Transverse colon (tissue), 4 donors: Measurements from ENCODE around the gene FKBP9. TPM values are rescaled to one million over a fixed set of nuclear protein-coding genes. Genes with fewer than 3 reads are reported as not detected.
A peak's percentile ranks its signal among the peaks of the same experiment; 100 is the strongest.
"Not testable (repeated sequence)": the region's sequence is repeated elsewhere in the genome, so short reads cannot be mapped to it uniquely, and the experiment has no call there.

ENCODE experiments used
- DNase-seq: peaks from one replicate; pipeline ENCODE4 v3.0.0-alpha.2; 2019
- H3K27ac ChIP-seq, 4 donors: fragments of 200-600 bp; sonication (generic); 2 replicates each; pipeline ENCODE4 v1.5.1; 2016 to 2018; ENCODE audit warnings: inconsistent platforms in 4 of 4
- H3K27me3 ChIP-seq: fragments of 200-600 bp; sonication (generic); 2 replicates; pipeline ENCODE4 v1.5.1; 2017; ENCODE audit warnings: inconsistent platforms
- H3K36me3 ChIP-seq, 4 donors: fragments of 200-600 bp; sonication (generic); 2 replicates each; pipeline ENCODE4 v1.5.1; 2017 to 2019; ENCODE audit warnings: inconsistent platforms in 4 of 4
- H3K4me1 ChIP-seq, 4 donors: fragments of 200-600 bp; sonication (generic); 2 replicates each; pipeline ENCODE4 v1.5.1; 2017 to 2020; ENCODE audit warnings: inconsistent platforms in 4 of 4
- H3K4me3 ChIP-seq, 4 donors: fragments of 200-600 bp; sonication (generic); 1 replicate in 1 of 4; 2 replicates in 3 of 4; pipeline versions ENCODE4 v1.5.1 to v1.6.1; 2017 to 2019; ENCODE audit warnings: inconsistent platforms in 4 of 4
- H3K9me3 ChIP-seq, 2 donors: fragments of 200-600 bp; sonication (generic); 2 replicates each; pipeline ENCODE4 v1.5.1; 2017 to 2019; ENCODE audit warnings: inconsistent platforms in 2 of 2
- POLR2AphosphoS5 ChIP-seq, 3 donors: sonication (generic); formaldehyde crosslinking; IDR thresholded peaks; one replicate each; pipeline ENCODE4 v1.6.1; 2016; ENCODE audit warnings: antibody characterized with exemption in 3 of 3
- WGBS, 2 donors: methylation state at CpG; one replicate each; pipeline ENCODE4 v1.1.5; 2018; ENCODE audit warnings: low coverage in 1 of 2; 5-methylcytosine and 5-hydroxymethylcytosine counted together
- in situ Hi-C, 4 donors: fragments of 200-750 bp; cut with MboI; loops; one replicate each; pipeline versions ENCODE4 v1.15.0 to v1.15.1; 2017; ENCODE audit warnings: low sequenced_read_pairs in 3 of 4, low pct_ligation_motif_present in 1 of 4, low pct_unique_long_range_greater_than_20kb in 1 of 4
- intact Hi-C: fragments of 100-400 bp; cut with DNase I; formaldehyde crosslinking; loops from one replicate; pipeline ENCODE4 v1.15.1; 2023; ENCODE audit warnings: low total_unique reads
- total RNA-seq, 4 donors: library from RNA; depleted of rRNA; stranded (reverse); fragments of >200 nt; gene quantifications; one replicate each; pipeline ENCODE4 v1.1.0, GENCODE V29; 2016

Gene FKBP9
- total RNA-seq, 4 donors from 2014 or later, result 124 to 191 (median 180) TPM

GRCh38 chr7:32991975-32992700 lies 34.9 kb downstream of the FKBP9 start:
- in situ Hi-C loops, intact Hi-C loops: not testable (repeated sequence)
- WGBS, 2 donors, result 56% methylated on average over 7 of the region's 9 CpGs; no CpG with 5 or more reads in 1 of the 2 donors

GRCh38 chr7:32992750-32993149 lies 35.5 kb downstream of the FKBP9 start:
- peak; percentile 72 for DNase-seq
- peak in 2 of 3 donors; percentile 29 to 38 for TF ChIP-seq POLR2AphosphoS5 (IDR thresholded peaks at IDR 0.05)
- intact Hi-C loops, H3K9me3 ChIP-seq, in situ Hi-C loops, H3K4me3 ChIP-seq, H3K36me3 ChIP-seq, H3K27me3 ChIP-seq: not testable (repeated sequence)
- Histone ChIP-seq H3K4me1 (peaks cover 0 to 11% (median 9%) of the 10 kb centered on the region in 4 donors), H3K27ac (peak overlapping the region; percentile 62 to 73 (median 68))
- WGBS, 2 donors, result 58% methylated on average over 6 of the region's 6 CpGs; no CpG with 5 or more reads in 1 of the 2 donors

More at GRCh38 chr7:32991975-32992700, 34.9 kb downstream of the FKBP9 start:
- H3K4me3 ChIP-seq, H3K27me3 ChIP-seq, H3K36me3 ChIP-seq, H3K9me3 ChIP-seq, DNase-seq, H3K4me1 ChIP-seq: not testable (repeated sequence)
- H3K27ac ChIP-seq, result peak overlapping the region; percentile 62 to 73 (median 66)

GRCh38 chr7:32997956-32998355 lies 40.7 kb downstream of the FKBP9 start:
- DNase-seq, intact Hi-C loops, H3K36me3 ChIP-seq, H3K9me3 ChIP-seq, H3K27me3 ChIP-seq, in situ Hi-C loops: not testable (repeated sequence)
- Histone ChIP-seq H3K27ac (peak overlapping the region; percentile 81 to 86 (median 82)), H3K4me3 (peak overlapping the region in 1 of 4 donors; percentile 22), H3K4me1 (peaks cover 4 to 25% (median 17%) of the 10 kb centered on the region in 4 donors)
- 33 to 55% methylated on average over 1 to 2 of the region's 4 CpGs for WGBS, 2 donors

- in situ Hi-C loops, intact Hi-C loops, H3K36me3 ChIP-seq, H3K9me3 ChIP-seq, H3K27me3 ChIP-seq: not testable (repeated sequence)
- peak; percentile 72 for DNase-seq
- Histone ChIP-seq H3K27ac (peak overlapping the region; percentile 81 to 86 (median 82)), H3K4me3 (peak overlapping the region in 1 of 4 donors; percentile 22), H3K4me1 (peaks cover 4 to 25% (median 17%) of the 10 kb centered on the region in 4 donors)
- WGBS, 2 donors, result 8 to 9% methylated on average over 8 to 14 of the region's 14 CpGs
- peak; percentile 16 to 62 (median 60) for TF ChIP-seq POLR2AphosphoS5 (IDR thresholded peaks at IDR 0.05)
Observed at GRCh38 chr7:32998361-32999171, 41.3 kb downstream of the FKBP9 start.

- H3K27ac ChIP-seq, result peak overlapping the region; percentile 81 to 86 (median 82)
- DNase-seq, in situ Hi-C loops: not testable (repeated sequence)
Observed at GRCh38 chr7:32999380-32999779, 42.1 kb downstream of the FKBP9 start.

GRCh38 chr7:33003111-33003510 lies 45.9 kb downstream of the FKBP9 start:
- DNase-seq, in situ Hi-C loops, H3K9me3 ChIP-seq, intact Hi-C loops, H3K27ac ChIP-seq, H3K4me3 ChIP-seq, H3K27me3 ChIP-seq, H3K36me3 ChIP-seq: not testable (repeated sequence)
- peaks cover 4 to 18% (median 12%) of the 10 kb centered on the region in 4 donors for H3K4me1 ChIP-seq

More at GRCh38 chr7:32999380-32999779, 42.1 kb downstream of the FKBP9 start:
- H3K27me3 ChIP-seq, H3K36me3 ChIP-seq, H3K9me3 ChIP-seq, H3K4me3 ChIP-seq, intact Hi-C loops: not testable (repeated sequence)
- peaks cover 4 to 25% (median 17%) of the 10 kb centered on the region in 4 donors for H3K4me1 ChIP-seq
- WGBS, 2 donors, result 32 to 34% methylated on average over 4 of the region's 4 CpGs

- H3K27ac ChIP-seq, in situ Hi-C loops, H3K27me3 ChIP-seq, H3K9me3 ChIP-seq, DNase-seq, H3K4me3 ChIP-seq, intact Hi-C loops, H3K36me3 ChIP-seq, H3K4me1 ChIP-seq: not testable (repeated sequence)
- 90% methylated on average over 6 to 10 of the region's 10 CpGs for WGBS, 2 donors
Observed at GRCh38 chr7:33004104-33004616, 46.9 kb downstream of the FKBP9 start.

- intact Hi-C loops, H3K4me3 ChIP-seq, H3K4me1 ChIP-seq, DNase-seq, H3K9me3 ChIP-seq, H3K27me3 ChIP-seq, H3K27ac ChIP-seq, in situ Hi-C loops, H3K36me3 ChIP-seq: not testable (repeated sequence)
- 83 to 98% methylated on average over 3 to 8 of the region's 8 CpGs for WGBS, 2 donors
Observed at GRCh38 chr7:33005193-33005592, 48.0 kb downstream of the FKBP9 start.

- H3K27me3 ChIP-seq, in situ Hi-C loops, intact Hi-C loops, H3K36me3 ChIP-seq, H3K27ac ChIP-seq, H3K9me3 ChIP-seq, DNase-seq, H3K4me1 ChIP-seq, H3K4me3 ChIP-seq: not testable (repeated sequence)
- 83 to 85% methylated on average over 2 to 4 of the region's 4 CpGs for WGBS, 2 donors
Observed at GRCh38 chr7:33005690-33006089, 48.5 kb downstream of the FKBP9 start.
